Measurements from ENCODE around the gene ROCK2.

The ROCK2 gene

DNA sequence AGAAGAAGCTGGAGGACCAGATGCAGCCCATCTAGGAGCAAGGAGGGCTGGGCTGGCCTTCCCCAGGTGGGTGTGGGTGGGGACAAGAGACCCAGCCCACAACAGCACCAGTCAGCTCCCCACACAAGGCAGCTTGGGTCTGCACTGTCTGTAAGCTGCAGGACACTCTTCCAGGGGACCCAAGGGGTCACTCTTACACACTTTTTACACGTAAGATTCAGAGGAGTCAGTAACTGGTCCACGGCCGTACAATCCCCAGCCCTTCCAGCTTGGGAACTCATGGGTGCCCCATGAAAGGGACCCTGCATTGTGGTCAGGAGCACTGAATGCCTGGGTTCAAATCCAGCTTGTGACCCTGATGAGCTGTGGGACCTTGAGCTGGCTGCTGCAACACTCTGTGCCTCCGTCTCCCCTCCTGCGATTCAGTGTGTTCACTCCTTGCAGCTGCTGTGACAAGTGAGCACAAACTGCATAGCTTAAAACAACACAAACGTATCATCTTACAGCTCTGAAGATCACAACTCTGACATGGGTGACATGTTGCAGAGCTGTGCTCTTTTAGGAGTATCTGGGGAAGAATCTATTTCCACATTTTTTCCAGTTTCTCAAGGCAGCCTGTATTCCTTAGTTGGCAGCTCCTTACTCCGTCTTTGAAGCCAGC, 200.2 kb downstream of the ROCK2 start:
- DNase-seq, result no peak

DNA sequence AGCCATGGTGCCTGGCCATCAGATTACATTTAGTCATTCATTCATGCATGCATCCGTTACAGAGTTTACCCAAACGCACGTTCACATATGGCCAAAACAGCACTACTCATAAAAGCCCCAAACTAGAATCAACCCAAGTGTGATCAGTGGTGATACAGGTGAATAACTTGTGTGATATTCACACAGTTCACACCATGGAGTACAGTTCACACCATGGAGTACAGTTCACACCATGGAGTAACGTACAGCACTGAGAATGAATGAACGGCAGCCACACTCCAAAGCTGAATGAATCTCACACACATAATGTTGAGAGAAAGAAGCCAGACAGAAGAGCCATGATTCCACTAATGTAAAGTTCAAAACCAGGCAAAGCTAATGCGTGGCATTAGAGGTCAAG, 201.4 kb downstream of the ROCK2 start:
- no peak for DNase-seq

- DNase-seq, result no peak
Measured at GRCh38 chr2:11142330-11142729, 202.1 kb downstream of the ROCK2 start.

DNA sequence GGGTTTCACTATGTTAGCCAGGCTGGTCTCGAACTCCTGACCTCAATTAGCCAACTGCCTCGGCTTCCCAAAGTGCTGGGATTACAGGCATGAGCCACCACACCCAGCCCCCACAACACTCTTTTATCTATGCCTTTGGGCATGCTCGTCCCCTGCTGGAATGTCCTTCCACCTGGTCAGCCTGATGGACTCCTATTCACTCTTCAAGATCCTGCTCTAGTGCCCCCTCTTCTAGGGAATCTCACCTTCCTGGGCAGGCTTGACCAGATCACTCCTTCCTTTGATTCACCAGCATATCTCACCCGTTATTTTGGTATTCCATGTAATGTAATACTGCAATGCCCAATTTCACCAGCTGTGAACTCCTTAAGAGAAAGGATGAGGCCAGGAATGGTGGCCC, 203.1 kb downstream of the ROCK2 start:
- DNase-seq, result no peak

DNA sequence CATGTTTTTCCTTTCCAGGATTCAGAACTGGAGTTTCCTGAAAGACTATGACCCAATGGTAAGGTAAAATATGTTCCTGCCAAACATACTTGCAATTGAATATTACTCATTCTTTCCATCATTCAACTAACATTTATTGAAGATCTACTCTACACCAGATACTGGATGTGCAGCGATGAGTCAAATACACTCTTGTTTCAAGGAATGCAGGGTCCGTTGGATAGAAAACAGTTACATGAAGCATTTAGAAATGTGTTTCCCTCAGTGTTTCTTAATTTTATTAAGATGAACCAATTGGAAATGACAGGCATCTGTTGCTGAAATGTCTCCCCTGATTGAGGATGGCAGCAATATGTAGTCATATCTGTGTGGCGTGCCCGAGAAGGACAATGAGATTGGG, 203.9 kb downstream of the ROCK2 start:
- DNase-seq, result no peak

DNA sequence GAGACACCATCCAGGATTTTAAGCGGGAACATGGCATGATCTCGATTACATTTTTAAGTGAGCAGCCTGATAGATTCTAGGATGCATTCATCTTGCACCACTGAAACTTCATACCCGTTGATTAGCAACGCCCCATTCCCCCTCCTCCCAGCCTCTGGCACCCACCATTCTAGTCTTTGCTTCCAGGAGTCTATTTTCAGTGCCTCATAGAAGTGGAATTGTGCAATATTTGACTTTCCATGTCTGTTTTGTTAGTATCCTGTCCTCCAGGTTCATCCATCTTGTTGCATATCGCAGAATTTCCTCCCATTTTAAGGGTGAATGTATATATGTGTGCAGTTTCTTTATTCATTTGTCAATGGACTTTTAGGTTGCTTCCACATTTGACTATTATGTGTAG, 210.1 kb downstream of the ROCK2 start:
- no peak for DNase-seq

DNA sequence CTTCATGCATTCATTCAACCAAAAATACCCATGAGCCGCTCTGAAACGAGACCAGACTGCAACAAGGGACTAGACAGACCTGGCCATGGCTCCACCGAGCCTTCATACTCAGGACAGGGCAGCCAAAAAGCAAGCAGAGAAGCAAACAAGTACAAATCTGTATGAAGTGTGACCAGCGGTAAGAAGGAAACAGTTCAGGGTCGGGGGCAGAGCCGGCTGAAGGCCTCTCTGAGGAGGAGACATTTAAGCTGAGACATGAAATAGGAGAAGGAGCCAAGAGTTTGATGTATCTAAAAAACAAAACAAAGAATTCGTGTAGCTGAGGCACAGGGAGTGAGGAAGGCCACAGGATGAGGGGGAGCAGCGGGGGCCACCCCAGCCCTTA, 210.5 kb downstream of the ROCK2 start:
- no peak for DNase-seq

DNA sequence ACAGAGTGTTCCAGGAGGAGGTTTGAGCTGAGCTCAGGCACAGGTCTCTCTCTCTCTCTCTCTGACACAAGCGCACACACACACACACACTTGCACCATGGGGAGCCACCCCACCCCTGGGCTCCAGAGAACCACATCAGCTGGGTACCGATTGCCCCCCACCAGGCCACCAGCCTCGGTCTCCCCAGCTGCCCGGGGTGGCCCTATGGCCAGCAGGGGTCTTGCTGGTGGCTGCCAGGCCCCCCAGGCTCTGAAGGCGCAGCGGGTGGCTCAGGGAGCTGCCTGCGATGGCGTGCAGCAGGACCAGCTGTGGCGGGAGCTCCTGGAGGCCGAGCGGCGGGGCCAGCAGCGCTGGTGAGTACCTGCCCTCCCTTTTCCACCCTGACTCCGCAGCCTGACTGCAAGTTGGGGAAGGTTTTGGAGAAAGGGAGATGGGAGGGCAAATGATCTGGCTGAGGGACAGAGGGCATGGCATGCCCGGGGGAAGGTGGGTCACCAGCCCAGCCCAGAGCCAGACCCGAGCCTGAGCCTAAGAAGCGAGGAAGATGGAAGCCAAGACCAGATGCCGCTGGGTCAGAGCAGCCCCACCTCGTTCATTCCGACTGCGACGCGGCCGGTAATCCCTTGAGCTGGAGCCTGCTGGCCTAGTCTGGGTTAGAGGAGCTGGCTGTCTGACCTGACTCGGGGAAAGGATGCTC, 211.0 kb downstream of the ROCK2 start:
- no peak for DNase-seq

- no peak for DNase-seq
Measured at GRCh38 chr2:11132036-11132671, 212.3 kb downstream of the ROCK2 start.

DNA sequence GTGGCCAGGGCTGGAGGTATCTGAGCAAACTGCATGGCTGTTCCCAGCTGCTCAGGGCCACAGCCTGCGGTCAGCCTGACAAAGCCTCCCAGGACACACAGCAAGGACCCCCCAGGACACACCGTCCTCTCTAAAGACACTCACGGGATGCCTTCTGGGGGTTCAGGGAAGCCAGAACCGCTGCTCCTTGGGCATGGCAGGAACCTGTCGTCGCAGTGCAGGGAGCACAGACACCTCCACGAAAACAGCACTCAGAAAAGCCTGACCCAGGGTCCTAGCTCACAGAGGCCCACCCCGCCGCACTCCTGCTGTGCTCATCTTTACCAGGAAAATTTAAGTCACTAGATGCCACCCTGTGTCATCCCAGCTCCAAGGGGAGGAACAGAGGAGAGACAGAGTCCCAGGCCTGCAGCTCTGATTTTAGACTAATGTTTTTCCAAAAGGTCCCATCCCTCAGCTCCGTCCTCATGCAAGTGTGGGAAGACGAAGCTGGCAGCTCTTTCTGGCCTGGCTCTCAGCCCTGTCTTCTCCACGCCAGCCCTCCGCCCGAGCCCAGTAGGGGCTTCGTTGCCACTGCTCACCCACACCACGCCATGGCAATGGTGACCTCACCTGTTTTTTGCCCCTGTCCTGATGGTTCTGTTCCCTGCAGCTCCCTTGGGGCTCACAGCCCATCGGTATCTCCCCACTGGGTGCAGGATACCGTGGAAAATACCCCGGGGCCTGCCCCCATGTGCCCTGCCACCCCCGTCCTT, 213.1 kb downstream of the ROCK2 start:
- no peak for DNase-seq
